Measurements from ENCODE around the gene CCNE1. TPM values are rescaled to one million over a fixed set of nuclear protein-coding genes. Genes with fewer than 3 reads are reported as not detected.

Gene CCNE1
- total RNA-seq, 2 donors from 2014 or later = 33.3 to 34.9 TPM

- no peak overlapping the region for H3K27ac Mint-ChIP-seq
- Histone ChIP-seq H3K4me3 (ENCODE audit: low read length) (no peak overlapping the region), H3K4me1 (ENCODE audit: control insufficient read depth, insufficient read depth, low read length) (no peaks in the 10 kb centered on the region), H3K27me3 (ENCODE audit: control insufficient read depth, insufficient read depth, low read length, poor library complexity, severe bottlenecking) (no peaks in the 10 kb centered on the region), H3K36me3 (ENCODE audit: control insufficient read depth, insufficient read depth, low read length) (no peaks in the 10 kb centered on the region), H3K27ac (ENCODE audit: low read depth, low read length) (no peak overlapping the region), H3K9me3 (ENCODE audit: control insufficient read depth, low read length) (no peaks in the 10 kb centered on the region), H3K9ac (ENCODE audit: extremely low read depth, low read length, poor library complexity, severe bottlenecking) (no peak overlapping the region)
- TF ChIP-seq, protein P1, sequence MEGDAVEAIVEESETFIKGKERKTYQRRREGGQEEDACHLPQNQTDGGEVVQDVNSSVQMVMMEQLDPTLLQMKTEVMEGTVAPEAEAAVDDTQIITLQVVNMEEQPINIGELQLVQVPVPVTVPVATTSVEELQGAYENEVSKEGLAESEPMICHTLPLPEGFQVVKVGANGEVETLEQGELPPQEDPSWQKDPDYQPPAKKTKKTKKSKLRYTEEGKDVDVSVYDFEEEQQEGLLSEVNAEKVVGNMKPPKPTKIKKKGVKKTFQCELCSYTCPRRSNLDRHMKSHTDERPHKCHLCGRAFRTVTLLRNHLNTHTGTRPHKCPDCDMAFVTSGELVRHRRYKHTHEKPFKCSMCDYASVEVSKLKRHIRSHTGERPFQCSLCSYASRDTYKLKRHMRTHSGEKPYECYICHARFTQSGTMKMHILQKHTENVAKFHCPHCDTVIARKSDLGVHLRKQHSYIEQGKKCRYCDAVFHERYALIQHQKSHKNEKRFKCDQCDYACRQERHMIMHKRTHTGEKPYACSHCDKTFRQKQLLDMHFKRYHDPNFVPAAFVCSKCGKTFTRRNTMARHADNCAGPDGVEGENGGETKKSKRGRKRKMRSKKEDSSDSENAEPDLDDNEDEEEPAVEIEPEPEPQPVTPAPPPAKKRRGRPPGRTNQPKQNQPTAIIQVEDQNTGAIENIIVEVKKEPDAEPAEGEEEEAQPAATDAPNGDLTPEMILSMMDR (conservative IDR thresholded peaks at IDR 0.05) = no peak
- DNase-seq = no peak
- WGBS, 2 experiments (ENCODE audit: insufficient coverage in 1 of 2, insufficient read length in 1 of 2) = 92 to 93% methylated on average over 13 of the region's 13 CpGs
- H3K36me3 Mint-ChIP-seq (ENCODE audit: low read depth) = no peaks in the 10 kb centered on the region
- H3K4me3 Mint-ChIP-seq = no peak overlapping the region
- H3K27me3 Mint-ChIP-seq (ENCODE audit: insufficient read depth) = peaks cover 1% of the 10 kb centered on the region
- peaks cover 3% of the 10 kb centered on the region for H3K4me1 Mint-ChIP-seq
- H3K9me3 Mint-ChIP-seq = no peaks in the 10 kb centered on the region
Observed at GRCh38 chr19:29782260-29782580, 29.6 kb upstream of the CCNE1 start.

GRCh38 chr19:29783627-29784190 lies 28.1 kb upstream of the CCNE1 start:
- H3K27ac Mint-ChIP-seq = no peak overlapping the region
- no peak overlapping the region for H3K9ac ChIP-seq (ENCODE audit: extremely low read depth, low read length, poor library complexity, severe bottlenecking)
- H3K9me3 Mint-ChIP-seq = no peaks in the 10 kb centered on the region
- H3K4me3 ChIP-seq (ENCODE audit: low read length) = no peak overlapping the region
- H3K4me3 Mint-ChIP-seq = no peak overlapping the region
- no peaks in the 10 kb centered on the region for H3K4me1 ChIP-seq (ENCODE audit: control insufficient read depth, insufficient read depth, low read length)
- H3K27me3 Mint-ChIP-seq (ENCODE audit: insufficient read depth) = peaks cover 1% of the 10 kb centered on the region
- H3K27me3 ChIP-seq (ENCODE audit: control insufficient read depth, insufficient read depth, low read length, poor library complexity, severe bottlenecking) = no peaks in the 10 kb centered on the region
- DNase-seq = no peak
- H3K4me1 Mint-ChIP-seq = peaks cover 3% of the 10 kb centered on the region
- H3K27ac ChIP-seq (ENCODE audit: low read depth, low read length) = no peak overlapping the region
- no peaks in the 10 kb centered on the region for H3K9me3 ChIP-seq (ENCODE audit: control insufficient read depth, low read length)
- TF ChIP-seq, protein P1 (conservative IDR thresholded peaks at IDR 0.05) = no peak
- H3K36me3 ChIP-seq (ENCODE audit: control insufficient read depth, insufficient read depth, low read length) = no peaks in the 10 kb centered on the region
- H3K36me3 Mint-ChIP-seq (ENCODE audit: low read depth) = no peaks in the 10 kb centered on the region
- 87 to 95% methylated on average over 6 to 12 of the region's 12 CpGs for WGBS, 2 experiments (ENCODE audit: insufficient coverage in 1 of 2, insufficient read length in 1 of 2)

DNA sequence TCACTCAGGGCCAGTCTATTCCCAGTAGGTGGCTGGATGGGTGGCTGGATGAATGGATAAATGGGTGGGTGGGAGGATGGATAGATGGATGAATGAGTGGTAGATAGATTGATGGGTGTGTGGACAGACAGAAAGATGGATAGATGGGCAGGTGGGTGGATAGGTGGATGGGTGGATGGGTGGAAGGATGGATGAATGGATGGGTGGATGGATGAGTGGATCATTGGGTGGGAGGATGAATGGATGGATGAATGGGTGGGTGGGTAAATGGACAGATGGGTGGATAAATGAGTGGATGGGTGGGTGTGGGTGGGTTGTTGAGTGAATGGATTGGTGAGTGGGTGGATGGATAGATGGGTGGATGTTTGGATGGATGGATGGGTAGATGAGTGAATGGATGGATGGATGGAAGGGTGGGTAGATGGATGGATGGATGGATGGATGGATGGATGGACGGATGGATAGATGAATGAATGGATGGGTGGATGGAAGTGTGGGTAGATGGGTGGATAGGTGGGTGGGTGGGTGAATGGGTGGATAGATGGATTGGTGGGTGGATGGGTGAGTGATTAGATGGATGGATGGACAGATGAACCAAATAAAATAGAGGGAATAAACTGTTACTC lies 27.1 kb upstream of the CCNE1 start:
- H3K36me3 ChIP-seq (ENCODE audit: control insufficient read depth, insufficient read depth, low read length) = no peaks in the 10 kb centered on the region
- Mint-ChIP-seq H3K4me1 (peaks cover 3% of the 10 kb centered on the region), H3K9me3 (no peaks in the 10 kb centered on the region), H3K27ac (no peak overlapping the region), H3K4me3 (no peak overlapping the region), H3K27me3 (ENCODE audit: insufficient read depth) (peaks cover 1% of the 10 kb centered on the region), H3K36me3 (ENCODE audit: low read depth) (no peaks in the 10 kb centered on the region)
- no peak for DNase-seq
- TF ChIP-seq, protein P1 (conservative IDR thresholded peaks at IDR 0.05) = no peak
- no peaks in the 10 kb centered on the region for H3K27me3 ChIP-seq (ENCODE audit: control insufficient read depth, insufficient read depth, low read length, poor library complexity, severe bottlenecking)
- H3K27ac ChIP-seq (ENCODE audit: low read depth, low read length) = no peak overlapping the region
- 43 to 100% methylated on average over 1 of the region's 1 CpG for WGBS, 2 experiments (ENCODE audit: insufficient coverage in 1 of 2, insufficient read length in 1 of 2)
- H3K9me3 ChIP-seq (ENCODE audit: control insufficient read depth, low read length) = no peaks in the 10 kb centered on the region
- H3K4me1 ChIP-seq (ENCODE audit: control insufficient read depth, insufficient read depth, low read length) = no peaks in the 10 kb centered on the region
- no peak overlapping the region for H3K9ac ChIP-seq (ENCODE audit: extremely low read depth, low read length, poor library complexity, severe bottlenecking)
- no peak overlapping the region for H3K4me3 ChIP-seq (ENCODE audit: low read length)

All from endodermal cell (in vitro differentiated cells).